K562 (cell line): Measurements from ENCODE around the gene RAD51AP1. TPM values are rescaled to one million over a fixed set of nuclear protein-coding genes. Genes with fewer than 3 reads are reported as not detected.

Source experiments
- CREB3L1 ChIP-seq: fragments of 450-650 bp; IDR thresholded peaks from 2 replicates; pipeline ENCODE4 v1.6.1; 2014; ENCODE audit warnings: low read depth, mild to moderate bottlenecking, moderate library complexity, borderline replicate concordance
- IRF2 ChIP-seq: sonication (generic); formaldehyde crosslinking; IDR thresholded peaks from 2 replicates; pipeline ENCODE4 v1.8.1; 2022; ENCODE audit warnings: mild to moderate bottlenecking, missing genetic modification reagents
- MCM5 ChIP-seq: fragments of 450-650 bp; IDR thresholded peaks from 2 replicates; pipeline ENCODE4 v1.6.1; 2016; ENCODE audit warnings: low read depth
- MCM7 ChIP-seq, 2 experiments: fragments of 450-650 bp; IDR thresholded peaks; 2 replicates each; pipeline ENCODE4 v1.6.1; 2016 to 2018
- NCOA2 ChIP-seq, 2 experiments: fragments of 450-650 bp; IDR thresholded peaks; 2 replicates each; pipeline ENCODE4 v1.6.1; 2018; ENCODE audit warnings: mild to moderate bottlenecking in 2 of 2, moderate library complexity in 1 of 2; ENCODE audit not compliant: partially characterized antibody in 2 of 2
- POLR2AphosphoS2 ChIP-seq: IDR thresholded peaks from 2 replicates; pipeline ENCODE4 v1.6.1; 2012; ENCODE audit warnings: low read length, improper control_type of control experiment
- SIRT6 ChIP-seq: IDR thresholded peaks from one replicate; pipeline ENCODE4 v1.6.1; 2012; ENCODE audit warnings: low read depth, mild to moderate bottlenecking, control low read depth, inconsistent platforms, low read length, moderate library complexity
- TCFL5 ChIP-seq: fragments of 250-450 bp; sonication (Bioruptor Pico); conservative IDR thresholded peaks from 2 replicates; pipeline ENCODE4 v1.6.1; 2021; ENCODE audit warnings: mild to moderate bottlenecking, moderate library complexity, matching md5 sums
- ZNF311 ChIP-seq: fragments of 250-450 bp; sonication (Bioruptor Pico); IDR thresholded peaks from 2 replicates; pipeline ENCODE4 v1.4.0; 2020; ENCODE audit warnings: mild to moderate bottlenecking, moderate library complexity
- ZNF639 ChIP-seq, 2 experiments: fragments of 200-800 bp in 1 of 2; sonication (Bioruptor generic) in 1 of 2; sonication (generic) in 1 of 2; formaldehyde crosslinking in 1 of 2; IDR thresholded peaks in 1 of 2; conservative IDR thresholded peaks in 1 of 2; 2 replicates each; pipeline versions ENCODE4 v1.5.0 to v1.6.1; 2016 to 2020; ENCODE audit warnings: missing compliant biosample characterization in 1 of 2, missing genetic modification characterization in 1 of 2, missing genetic modification reagents in 1 of 2
- polyA plus RNA-seq, 8 experiments: library from polyadenylated mRNA; depleted of rRNA in 4 of 8; stranded (reverse) in 5 of 8; unstranded in 3 of 8; fragments of >200 nt; fragmentation: Nextera tagmentation in 2 of 8; fragmentation: Illumina TruSeq in 1 of 8; extraction: Ambion mirVana in 2 of 8; extraction: Trizol in 1 of 8; gene quantifications; 2 replicates each; pipeline versions ENCODE4 v1.2.1 to v1.2.3, GENCODE V29; 2011 to 2014; ENCODE audit warnings: inconsistent platforms in 1 of 8, missing spikeins in 1 of 8
- total RNA-seq, 7 experiments: library from RNA; depleted of rRNA in 6 of 7; stranded (reverse); fragments of >200 nt in 6 of 7; fragmentation: Illumina TruSeq in 2 of 7; extraction: Trizol in 2 of 7; gene quantifications; 2 replicates each; pipeline versions ENCODE4 v1.2.1 to v1.2.3, GENCODE V29; 2011 to 2021; ENCODE audit warnings: low replicate concordance in 1 of 7
- TF ChIP-seq, protein P1 (sequence below): fragments of 450-650 bp; IDR thresholded peaks from 2 replicates; pipeline ENCODE4 v1.6.1; 2016; ENCODE audit warnings: low read depth, mild to moderate bottlenecking, moderate library complexity

The RAD51AP1 gene
- total and polyA plus RNA-seq, 9 of the 15 experiments (the other 6 are each of a cell fraction or from before 2014, with no cell fraction given): 43.8 to 111 (median 89.1) TPM

- TF ChIP-seq NCOA2 (IDR thresholded peaks at IDR 0.05; ENCODE audit: partially characterized antibody in 2 of 2) (no peak), ZNF311 (no peak), MCM7 (IDR thresholded peaks at IDR 0.05) (no peak), MCM5 (no peak), SIRT6 (no peak), TCFL5 (CRISPR knock-in tag) (no peak), CREB3L1 (no peak), POLR2AphosphoS2 (no peak), ZNF639 (CRISPR knock-in tag; conservative IDR thresholded peaks at IDR 0.05 in 1 of 2, IDR thresholded peaks at IDR 0.05 in 1 of 2) (no peak), IRF2 (CRISPR knock-in tag) (no peak)
- TF ChIP-seq, protein P1, sequence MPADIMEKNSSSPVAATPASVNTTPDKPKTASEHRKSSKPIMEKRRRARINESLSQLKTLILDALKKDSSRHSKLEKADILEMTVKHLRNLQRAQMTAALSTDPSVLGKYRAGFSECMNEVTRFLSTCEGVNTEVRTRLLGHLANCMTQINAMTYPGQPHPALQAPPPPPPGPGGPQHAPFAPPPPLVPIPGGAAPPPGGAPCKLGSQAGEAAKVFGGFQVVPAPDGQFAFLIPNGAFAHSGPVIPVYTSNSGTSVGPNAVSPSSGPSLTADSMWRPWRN: no peak
These were observed 17.1 kb downstream of the RAD51AP1 start (continued) for GRCh38 chr12:4555804-4556203.
